ENCODE results near the gene ARIH2.
A peak's percentile ranks its signal among the peaks of the same experiment; 100 is the strongest.
"Not testable (repeated sequence)": the region's sequence is repeated elsewhere in the genome, so short reads cannot be mapped to it uniquely, and the experiment has no call there.

The ARIH2 gene

DNA sequence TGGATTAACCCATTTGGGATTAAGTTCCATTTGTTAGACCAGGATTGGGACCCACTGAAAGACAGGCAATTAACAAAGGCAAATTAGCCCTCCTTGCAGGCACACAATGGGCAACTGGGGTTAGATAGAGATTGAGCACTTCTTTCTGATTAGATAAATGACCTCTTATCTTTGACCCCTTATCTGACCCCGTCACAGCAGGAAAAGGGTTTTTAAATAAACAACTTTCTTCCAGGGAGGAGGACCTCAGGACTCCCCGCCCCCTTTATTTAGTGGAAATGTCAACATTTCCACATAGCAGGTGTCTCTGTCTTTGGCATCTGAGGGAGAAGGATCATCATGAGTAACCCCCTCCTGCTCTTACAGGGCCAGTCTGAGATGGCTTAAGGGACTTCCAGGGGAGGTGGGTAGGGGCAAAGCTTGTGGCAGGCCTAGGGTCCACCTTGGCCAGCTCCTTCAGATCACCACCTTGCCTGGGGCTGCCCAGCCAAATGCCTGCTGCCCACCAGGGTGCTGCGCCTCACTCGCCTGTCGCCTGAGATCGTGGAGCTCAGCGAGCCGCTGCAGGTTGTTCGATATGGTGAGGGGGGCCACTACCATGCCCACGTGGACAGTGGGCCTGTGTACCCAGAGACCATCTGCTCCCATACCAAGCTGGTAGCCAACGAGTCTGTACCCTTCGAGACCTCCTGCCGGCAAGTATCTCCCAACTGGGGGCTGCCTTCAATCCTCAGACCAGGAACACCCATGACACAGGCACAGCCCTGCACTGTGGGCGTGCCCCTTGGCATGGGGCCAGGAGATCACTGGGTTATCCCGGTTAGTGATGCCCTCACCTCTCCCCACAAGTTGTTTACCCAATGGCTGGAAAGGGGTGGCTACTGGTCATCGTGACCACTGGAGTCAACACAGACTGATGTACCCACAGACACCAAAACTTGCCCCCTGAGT lies 86.0 kb downstream of the ARIH2 start:
- DNase-seq, result no peak

GRCh38 chr3:49005303-49005680 lies 86.7 kb downstream of the ARIH2 start:
- no peak for DNase-seq

DNA sequence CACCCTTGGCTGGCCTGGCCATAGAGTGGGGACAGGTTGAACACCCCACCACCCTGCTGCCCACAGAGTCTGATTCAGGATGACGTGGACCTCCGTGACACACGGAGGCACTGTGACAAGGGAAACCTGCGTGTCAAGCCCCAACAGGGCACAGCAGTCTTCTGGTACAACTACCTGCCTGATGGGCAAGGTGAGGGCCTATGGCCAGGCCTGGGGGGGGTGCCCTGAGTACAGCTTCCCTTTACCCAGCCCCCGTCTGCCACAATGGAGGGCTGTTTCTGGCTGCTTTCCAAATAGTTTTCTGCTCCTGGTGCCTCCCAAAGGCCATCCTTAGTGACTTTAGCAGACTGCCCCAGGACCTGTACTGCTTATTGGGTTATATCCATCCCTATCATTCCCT lies 87.4 kb downstream of the ARIH2 start:
- no peak for DNase-seq

- peak; percentile 30 for DNase-seq
Measured at GRCh38 chr3:49006408-49007067, 87.9 kb downstream of the ARIH2 start.

GRCh38 chr3:49007068-49007770 lies 88.6 kb downstream of the ARIH2 start, which contains the start of gene WDR6:
WDR6 (plus strand) TSS chr3:49007391; CDS start chr3:49007432, 41 bp downstream.
- DNase-seq, result peak; percentile 99

- DNase-seq, result peak; percentile 89
Measured at GRCh38 chr3:49007771-49008528, 89.3 kb downstream of the ARIH2 start.

DNA sequence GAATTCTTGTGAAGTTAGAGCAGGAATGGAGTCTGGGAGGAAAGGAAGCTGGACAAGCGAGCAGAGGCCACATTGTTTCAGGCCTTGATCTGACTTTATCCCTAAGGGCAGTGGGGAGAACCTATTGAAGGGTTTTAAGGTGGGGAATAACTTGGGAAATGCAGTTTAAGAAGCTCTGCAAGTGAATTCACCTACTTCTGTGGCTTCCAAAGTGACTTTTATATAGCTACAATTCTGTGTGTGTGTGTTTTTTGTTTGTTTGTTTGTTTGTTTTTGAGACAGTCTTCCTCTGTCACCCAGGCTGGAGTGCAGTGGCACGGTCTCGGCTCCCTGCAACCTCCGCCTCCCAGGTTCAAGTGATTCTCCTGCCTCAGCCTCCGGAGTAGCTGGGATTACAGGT lies 90.0 kb downstream of the ARIH2 start:
- not testable (repeated sequence) for DNase-seq

GRCh38 chr3:49009396-49009795 lies 90.8 kb downstream of the ARIH2 start:
- DNase-seq, result no peak

GRCh38 chr3:49012441-49013017 lies 93.9 kb downstream of the ARIH2 start:
- no peak for DNase-seq

DNA sequence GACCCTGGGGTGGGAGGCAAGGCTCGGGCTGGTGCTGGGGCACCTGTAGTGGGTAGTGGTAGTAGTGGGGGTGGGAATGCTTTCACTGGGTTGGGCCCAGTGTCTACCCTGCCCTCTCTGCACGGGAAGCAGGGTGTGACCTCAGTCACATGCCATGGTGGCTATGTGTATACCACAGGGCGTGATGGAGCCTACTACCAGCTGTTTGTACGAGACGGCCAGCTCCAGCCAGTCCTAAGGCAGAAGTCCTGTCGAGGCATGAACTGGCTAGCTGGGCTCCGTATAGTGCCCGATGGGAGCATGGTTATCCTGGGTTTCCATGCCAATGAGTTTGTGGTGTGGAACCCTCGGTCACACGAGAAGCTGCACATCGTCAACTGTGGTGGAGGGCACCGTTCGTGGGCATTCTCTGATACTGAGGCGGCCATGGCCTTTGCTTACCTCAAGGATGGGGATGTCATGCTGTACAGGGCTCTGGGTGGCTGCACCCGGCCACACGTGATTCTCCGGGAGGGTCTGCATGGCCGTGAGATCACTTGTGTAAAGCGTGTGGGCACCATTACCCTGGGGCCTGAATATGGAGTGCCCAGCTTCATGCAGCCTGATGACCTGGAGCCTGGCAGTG lies 94.6 kb downstream of the ARIH2 start:
- DNase-seq, result no peak

- peak; percentile 58 for DNase-seq
Measured at GRCh38 chr3:49013738-49014660, 95.4 kb downstream of the ARIH2 start.

- no peak for DNase-seq
Measured at GRCh38 chr3:49015072-49015471, 96.4 kb downstream of the ARIH2 start.

DNA sequence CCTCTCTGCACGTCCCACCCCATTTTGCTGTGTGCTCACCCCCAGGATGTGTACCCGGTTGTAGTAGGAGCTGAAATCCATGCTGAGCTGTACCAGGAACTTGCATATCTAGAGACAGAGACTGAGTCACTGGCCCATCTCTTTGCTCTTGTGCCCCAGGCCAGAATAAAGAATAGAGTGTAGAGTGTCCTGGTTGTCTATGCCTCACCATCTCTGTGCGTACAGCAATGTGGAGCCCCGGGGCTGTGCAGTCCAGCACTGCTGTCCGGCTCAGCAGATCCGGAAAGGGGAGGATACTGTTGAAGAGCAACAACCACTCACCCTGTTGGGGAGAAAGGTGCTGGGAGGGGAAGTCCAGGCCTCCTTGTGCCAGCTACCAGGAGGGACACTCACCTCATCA lies 97.1 kb downstream of the ARIH2 start:
- no peak for DNase-seq

DNA sequence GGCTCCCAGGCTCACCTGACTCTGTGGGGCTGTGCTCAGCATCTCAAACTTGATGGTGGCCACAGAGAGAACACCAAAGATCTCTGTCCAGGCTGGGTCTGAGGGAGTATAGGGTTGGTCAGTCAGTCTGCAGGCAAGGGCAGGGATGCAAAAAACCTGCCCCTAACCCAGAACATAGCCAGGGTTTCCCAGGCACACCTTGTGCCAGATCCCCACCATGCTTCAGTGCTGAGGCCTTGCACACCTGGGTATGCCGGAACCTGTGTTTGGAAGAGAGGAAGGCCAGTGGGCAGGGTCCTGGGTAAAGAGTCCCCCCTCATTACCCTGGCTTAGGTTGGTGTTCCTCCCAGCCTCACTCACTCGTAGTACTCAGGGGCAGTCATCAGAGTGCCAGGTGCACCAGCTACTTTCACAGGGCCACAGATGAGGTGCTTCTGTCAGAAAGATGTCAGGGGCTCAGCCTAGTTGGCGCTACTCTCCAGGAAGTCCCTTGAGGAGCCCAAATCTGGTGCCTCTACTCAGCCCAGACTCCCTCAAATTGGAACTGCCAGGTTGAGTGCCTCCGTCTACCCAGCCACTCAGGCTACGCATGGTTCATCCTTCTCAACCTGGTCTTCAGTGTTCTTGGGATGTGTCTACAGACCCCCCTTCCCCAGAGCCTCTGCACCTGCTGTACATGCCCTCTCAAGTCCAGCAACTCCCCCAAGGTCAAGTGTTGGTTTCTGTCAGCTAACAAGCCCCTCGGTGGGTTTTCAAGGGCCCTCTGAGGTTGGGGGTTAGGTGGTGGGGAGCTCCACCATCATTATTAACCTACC lies 98.0 kb downstream of the ARIH2 start:
- DNase-seq, result no peak

- DNase-seq, result no peak
Measured at GRCh38 chr3:49017229-49017970, 98.8 kb downstream of the ARIH2 start.

DNA sequence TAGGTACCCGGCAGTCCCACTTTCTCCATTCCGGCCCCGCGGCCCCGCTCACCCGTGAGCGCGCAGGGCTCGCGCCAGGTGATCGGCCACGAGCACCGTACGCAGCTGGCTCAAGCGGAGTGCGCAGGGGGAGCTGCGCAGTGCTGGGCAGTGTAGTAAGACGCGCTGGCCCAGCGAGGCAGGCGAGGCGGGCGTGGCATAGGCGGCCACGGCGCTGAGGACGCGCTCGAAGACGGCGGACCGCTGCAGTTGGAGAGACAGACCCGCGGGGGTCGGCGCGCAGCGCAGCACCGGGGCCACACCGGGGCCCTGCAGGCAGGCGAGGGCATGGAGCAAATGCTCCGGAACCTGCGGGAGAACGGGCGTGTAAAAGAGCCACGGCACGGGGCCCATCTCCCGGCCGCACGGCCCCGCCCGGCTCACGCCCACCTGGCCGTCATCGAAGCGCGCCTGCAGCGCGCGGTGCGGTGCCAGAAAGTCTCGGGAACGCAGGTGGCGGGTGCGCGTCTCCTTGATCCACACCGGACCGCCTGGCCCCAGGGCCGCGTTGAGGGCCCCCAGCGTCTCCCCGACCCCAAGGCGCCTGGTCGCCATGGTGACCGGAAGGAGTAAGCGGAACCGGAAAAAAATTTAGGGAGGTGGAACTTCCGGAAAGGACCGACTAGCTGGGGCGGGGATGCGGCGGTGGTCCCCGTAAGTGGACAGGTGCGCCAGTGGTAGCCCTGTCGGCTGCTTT lies 99.5 kb downstream of the ARIH2 start, which contains the start of gene DALRD3:
TSS of gene DALRD3 (minus strand) at position 610 of the 736 bp plus-strand sequence. CDS start at position 594, 16 bp downstream.
- peak; percentile 57 for DNase-seq

DNA sequence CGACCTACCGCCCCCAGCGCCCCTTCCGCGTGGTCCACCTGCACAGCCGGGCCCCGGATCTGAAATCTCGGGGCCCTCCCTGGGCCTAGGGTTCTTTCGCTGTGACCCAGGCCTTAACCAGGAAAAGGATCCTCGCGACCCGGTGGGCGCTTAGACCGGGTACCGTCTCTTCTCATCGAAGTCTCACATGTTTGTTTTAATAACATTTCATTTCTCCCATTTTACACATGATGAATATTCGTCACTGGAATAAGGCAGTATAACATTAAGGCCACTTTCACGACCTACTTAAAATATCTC lies 100.0 kb downstream of the ARIH2 start:
- no peak for DNase-seq

GRCh38 chr3:49019941-49020329 lies 101.3 kb downstream of the ARIH2 start:
- DNase-seq, result no peak
